Measurements from ENCODE around the gene GPR37L1.
A peak's percentile ranks its signal among the peaks of the same experiment; 100 is the strongest.
"Not testable (repeated sequence)": the region's sequence is repeated elsewhere in the genome, so short reads cannot be mapped to it uniquely, and the experiment has no call there.

The GPR37L1 gene

GRCh38 chr1:202135221-202135721 is 12.6 kb downstream of the GPR37L1 start:
- DNase-seq: peak in 1 of 2 donors; percentile 37

GRCh38 chr1:202140833-202141232 is 18.1 kb downstream of the GPR37L1 start:
- no peak for DNase-seq

DNA sequence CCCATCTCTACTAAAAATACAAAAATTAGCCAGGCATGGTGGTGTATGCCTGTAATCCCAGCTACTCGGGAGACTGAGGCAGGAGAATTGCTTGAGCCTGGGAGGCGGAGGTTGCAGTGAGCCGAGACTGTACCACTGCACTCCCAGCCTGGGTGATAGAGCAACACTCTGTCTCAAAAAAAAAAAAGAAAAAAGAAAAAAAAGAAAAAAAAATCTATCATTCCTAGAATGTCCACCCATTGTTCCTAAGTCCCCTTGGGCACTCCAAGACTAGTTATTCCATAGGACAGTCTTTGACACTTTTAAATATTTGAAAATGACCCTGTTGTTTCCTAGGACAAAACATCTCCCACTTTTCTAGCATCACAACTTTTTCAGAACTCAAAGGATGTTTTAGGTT is 18.8 kb downstream of the GPR37L1 start:
- DNase-seq: not testable (repeated sequence)

DNA sequence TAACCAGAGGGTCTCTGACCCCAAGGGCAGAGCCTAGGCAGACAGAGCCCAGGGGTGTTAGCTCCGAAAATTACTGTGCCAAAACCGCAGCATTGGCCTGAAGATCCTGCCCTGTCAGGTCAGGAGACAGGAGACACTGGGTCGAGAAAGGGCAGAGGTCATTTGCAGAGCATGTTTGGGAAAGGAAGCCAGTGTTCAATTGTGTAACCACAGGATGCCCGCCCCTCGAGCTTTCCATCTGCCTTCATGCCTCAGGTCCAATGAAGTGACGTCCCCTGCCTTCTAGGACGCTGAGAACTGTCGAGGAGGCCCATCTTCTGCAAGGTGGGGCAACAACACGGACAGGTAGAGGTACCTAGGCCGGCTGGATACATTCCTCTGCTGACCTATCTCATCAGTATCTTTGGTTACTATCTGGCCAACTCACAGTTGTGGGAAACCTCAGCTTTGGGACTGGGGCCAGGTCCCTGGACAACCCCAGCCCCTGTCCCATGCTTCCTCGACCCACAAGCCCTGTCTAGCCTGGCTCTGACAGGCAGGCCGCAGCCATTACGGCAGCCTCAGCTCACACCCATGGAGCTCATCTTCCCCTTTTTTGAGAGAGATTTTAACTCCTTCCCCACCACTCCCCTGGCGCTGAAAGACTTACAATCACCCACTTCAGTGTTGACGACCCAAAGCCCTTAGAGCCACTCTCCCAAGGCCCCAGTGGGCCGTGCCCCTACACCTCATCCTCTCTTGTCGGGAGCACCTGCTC is 20.5 kb downstream of the GPR37L1 start:
- DNase-seq: peak; percentile 49 to 63

DNA sequence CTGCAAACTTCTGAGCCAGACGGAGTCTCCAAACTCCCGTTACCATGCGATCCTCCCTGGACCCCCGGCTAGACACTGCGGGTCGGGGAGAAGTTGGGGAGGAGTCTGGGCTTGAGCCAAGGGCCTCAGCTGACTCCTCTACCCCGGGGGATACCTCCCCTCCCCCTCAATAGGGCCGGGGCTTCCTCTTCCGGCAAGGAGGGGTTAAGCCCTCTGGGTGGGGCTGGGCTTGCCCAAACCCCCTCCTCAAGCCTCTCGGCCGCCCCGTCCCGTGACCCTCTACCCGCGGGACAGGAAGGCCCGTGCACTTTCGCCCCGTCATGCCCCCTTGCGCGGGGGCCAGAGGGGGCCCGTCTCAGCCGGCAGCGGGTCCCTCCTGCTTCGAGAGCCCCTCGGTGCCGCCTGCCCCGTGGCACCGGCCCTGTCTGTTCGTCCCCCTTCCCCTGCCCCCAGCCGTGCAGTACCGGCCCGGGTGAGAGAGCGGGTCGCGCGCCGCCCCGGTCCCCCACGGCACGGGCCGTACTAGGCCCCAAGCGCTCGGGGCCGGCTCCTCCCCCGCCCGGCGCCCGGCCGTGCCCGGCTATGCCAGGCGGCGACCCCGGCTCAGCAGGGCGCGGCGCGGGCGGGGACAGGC is 21.2 kb downstream of the GPR37L1 start:
- peak in 1 of 2 donors; percentile 49 for DNase-seq

GRCh38 chr1:202144402-202145067 is 21.8 kb downstream of the GPR37L1 start, which contains the start of gene ARL8A:
TSS of gene ARL8A (minus strand) at chr1:202144737. CDS start at chr1:202144572, 165 bp downstream.
- DNase-seq: peak in 1 of 2 donors; percentile 66

DNA sequence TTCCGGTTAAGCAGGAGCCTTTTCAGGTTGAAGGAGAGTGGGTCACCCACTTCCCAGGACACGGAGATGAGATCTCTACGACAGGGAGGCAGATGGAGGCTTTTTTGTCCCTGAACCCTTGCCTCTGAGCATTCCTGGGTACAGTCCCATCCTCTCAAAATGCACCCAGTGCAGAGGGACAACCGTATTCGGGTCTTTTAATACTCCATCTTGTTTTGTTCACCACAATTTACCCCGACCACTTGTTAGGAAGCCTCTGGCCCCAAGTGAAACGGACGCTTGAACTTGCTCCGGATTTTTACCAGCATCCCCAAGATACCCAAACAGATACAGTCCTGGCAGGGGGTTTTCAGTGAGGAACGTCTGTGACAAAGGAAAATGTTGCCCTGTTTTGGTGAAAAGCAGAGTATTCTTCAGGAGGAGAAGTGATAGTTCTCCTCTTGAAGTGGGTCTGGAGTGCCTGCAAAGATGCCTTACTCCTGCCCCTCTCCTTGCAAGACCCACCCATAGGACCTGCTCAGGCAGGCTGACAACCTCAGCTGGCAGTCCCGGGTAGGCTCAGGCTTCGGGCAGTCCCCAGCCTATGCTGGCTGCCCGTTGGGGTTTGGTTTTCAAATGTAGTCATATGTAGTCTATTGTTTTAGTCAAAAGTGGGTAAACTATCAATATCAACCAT is 22.5 kb downstream of the GPR37L1 start:
- DNase-seq: no peak

- DNase-seq: not testable (repeated sequence)
Measured at GRCh38 chr1:202145744-202146140, 23.0 kb downstream of the GPR37L1 start.

- no peak for DNase-seq
Measured at GRCh38 chr1:202146279-202146678, 23.6 kb downstream of the GPR37L1 start.

- DNase-seq: no peak
Measured at GRCh38 chr1:202146993-202147392, 24.3 kb downstream of the GPR37L1 start.

DNA sequence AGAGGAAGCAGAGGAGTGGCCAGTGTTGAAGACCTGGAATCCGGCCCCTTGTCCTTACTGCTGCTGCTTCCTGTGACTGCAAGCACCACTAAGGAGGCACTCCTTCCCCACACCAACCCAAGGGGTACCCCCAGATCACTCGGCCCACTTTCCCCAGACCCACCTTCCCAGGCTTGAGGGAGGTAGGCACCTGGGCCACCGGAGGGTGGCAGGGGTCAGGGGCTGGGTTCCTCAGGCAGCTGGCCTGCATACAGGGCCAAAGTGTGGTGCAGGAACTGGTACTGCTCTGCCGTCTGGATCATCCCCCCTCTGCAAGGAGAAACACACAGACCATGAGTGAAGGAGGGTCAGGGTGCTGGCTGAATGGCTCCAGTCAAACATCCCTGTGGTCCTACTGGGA is 25.7 kb downstream of the GPR37L1 start:
- DNase-seq: no peak

- DNase-seq: no peak
Measured at GRCh38 chr1:202149566-202149965, 26.8 kb downstream of the GPR37L1 start.

DNA sequence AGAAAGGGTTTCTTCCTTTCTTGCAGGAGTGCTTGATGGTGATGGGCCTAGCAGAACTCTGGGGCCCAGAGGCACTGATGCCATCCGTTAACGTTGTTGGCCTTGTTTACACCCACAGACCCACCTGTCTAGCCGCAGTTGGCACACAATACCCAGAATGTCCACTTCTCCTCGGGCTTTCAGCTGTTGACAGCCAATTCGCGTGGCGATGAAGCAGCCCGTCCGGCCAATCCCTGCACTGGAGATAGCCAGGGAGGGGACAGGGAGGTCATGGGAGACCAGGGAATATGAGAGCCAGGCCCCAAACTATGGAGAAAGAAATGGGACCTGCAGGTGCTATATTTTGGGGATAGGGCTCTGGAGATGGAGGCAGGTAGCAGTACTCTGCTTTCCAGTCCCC is 27.5 kb downstream of the GPR37L1 start:
- DNase-seq: no peak

- DNase-seq: no peak
Measured at GRCh38 chr1:202150602-202151001, 27.9 kb downstream of the GPR37L1 start.

DNA sequence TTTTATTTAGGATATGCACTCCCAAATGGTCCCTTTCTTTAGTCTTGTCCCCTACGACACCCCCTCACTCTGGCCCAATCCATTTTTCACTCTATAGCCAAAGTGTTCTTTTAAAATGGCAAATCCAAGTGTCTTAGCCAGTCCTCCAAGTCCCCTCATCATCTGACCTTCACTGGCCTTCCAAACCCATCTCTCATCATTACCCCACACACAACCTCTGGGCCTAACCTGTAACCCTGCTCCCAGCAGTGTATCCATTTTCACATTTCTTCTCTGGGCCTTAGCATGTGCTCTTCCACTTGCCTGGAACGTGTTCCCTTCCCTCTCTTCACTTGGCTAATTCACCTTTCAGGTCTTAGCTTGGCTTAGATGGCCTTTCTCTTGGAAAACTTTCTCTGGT is 28.3 kb downstream of the GPR37L1 start:
- DNase-seq: no peak

- DNase-seq: no peak
Measured at GRCh38 chr1:202152399-202152798, 29.7 kb downstream of the GPR37L1 start.

DNA sequence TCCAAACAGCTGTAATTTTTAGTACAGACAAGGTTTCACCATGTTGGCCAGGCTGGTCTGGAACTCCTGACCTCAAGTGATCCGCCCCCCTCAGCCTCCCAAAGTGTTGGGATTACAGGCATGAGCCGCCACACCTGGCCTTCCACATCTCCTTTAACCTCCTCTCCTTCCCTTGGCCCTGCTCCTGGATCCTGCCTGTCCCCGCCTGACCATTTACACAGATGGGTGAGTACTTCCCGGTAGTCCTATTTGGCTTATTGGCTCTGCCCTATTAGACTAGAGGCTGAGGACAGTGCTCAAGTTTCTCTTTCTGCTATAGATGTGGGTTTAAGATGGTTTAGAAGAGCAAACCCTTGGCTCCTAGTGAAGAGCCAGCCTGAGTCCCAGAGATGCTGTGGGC is 30.6 kb downstream of the GPR37L1 start:
- DNase-seq: no peak

GRCh38 chr1:202154148-202154765 is 31.5 kb downstream of the GPR37L1 start:
- no peak for DNase-seq

DNA sequence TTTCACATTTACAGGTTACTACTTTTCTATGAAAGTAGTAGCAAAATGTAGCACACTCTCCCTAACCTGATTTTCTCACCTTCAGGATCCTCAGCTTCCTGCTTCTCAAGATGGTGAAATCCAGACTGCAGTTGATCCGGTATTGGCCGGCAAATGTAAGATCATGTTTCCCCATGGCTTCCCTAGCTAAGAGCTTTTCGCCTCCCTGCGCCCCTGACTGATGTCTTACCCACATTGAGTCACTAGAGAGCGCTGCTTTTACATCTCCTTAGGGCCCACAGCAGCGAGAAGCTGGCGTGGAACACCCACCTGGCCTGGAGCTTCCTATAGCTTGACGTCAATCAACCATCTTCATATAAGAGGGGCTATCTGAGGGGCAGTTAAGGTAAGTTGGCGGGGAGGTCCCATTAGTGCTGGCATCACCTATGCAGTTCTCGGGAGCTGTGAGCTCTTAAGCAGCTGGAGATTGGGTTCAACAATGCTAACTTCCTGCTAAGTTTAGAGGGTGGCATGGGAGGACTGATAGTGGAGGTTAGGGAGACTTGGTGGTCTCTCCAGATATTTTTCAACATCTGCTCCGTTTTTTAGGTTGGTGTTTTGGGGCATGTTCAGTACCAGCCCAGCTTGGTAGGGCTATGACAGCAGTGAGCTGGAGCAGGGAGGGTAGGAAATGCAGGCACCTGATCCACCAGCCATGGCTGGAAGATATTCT is 32.2 kb downstream of the GPR37L1 start:
- DNase-seq: peak in 1 of 2 donors; percentile 22

- no peak for DNase-seq
Measured at GRCh38 chr1:202155478-202156021, 32.8 kb downstream of the GPR37L1 start.

GRCh38 chr1:202156590-202156989 is 33.9 kb downstream of the GPR37L1 start:
- DNase-seq: no peak

GRCh38 chr1:202157945-202158344 is 35.2 kb downstream of the GPR37L1 start:
- DNase-seq: no peak
